WERI-Rb-1 (cell line): ENCODE results near the gene LRRC40.

Experiments
- DNase-seq: peaks from one replicate; pipeline ENCODE4 v3.0.0-alpha.2; 2020
- H3K27ac ChIP-seq: fragments of 250-450 bp; sonication (Bioruptor Pico); 2 replicates; pipeline ENCODE4 v1.5.1; 2020; ENCODE audit warnings: mild to moderate bottlenecking, moderate library complexity
- H3K27me3 ChIP-seq: fragments of 250-450 bp; sonication (Bioruptor Pico); 2 replicates; pipeline ENCODE4 v1.5.1; 2021; ENCODE audit warnings: mild to moderate bottlenecking, low read depth, moderate library complexity; ENCODE audit not compliant: insufficient read depth, severe bottlenecking
- H3K36me3 ChIP-seq: fragments of 250-450 bp; sonication (Bioruptor Pico); 2 replicates; pipeline ENCODE4 v1.5.1; 2020; ENCODE audit warnings: mild to moderate bottlenecking, moderate library complexity
- H3K4me3 ChIP-seq: 2 replicates; pipeline ENCODE4 v1.5.1; 2011; ENCODE audit warnings: low read depth, mild to moderate bottlenecking, control low read depth, low read length
- H3K9me3 ChIP-seq: fragments of 250-450 bp; sonication (Bioruptor Pico); 2 replicates; pipeline ENCODE4 v1.5.1; 2021; ENCODE audit warnings: mild to moderate bottlenecking, moderate library complexity; ENCODE audit not compliant: severe bottlenecking
- CTCF ChIP-seq: IDR thresholded peaks from 2 replicates; pipeline ENCODE4 v1.5.1; 2011; ENCODE audit warnings: low read depth, mild to moderate bottlenecking, control low read depth, inconsistent platforms, low read length

LRRC40 gene

GRCh38 chr1:70164350-70164749 is 41.0 kb downstream of the LRRC40 start:
- H3K9me3 ChIP-seq = no peaks in the 10 kb centered on the region
- no peaks in the 10 kb centered on the region; the same call in none of the 2 replicates for H3K36me3 ChIP-seq
- TF ChIP-seq CTCF = no peak
- H3K27ac ChIP-seq = no peak overlapping the region
- no peak overlapping the region for H3K4me3 ChIP-seq
- no peak for DNase-seq
- H3K27me3 ChIP-seq = no peaks in the 10 kb centered on the region

- TF ChIP-seq CTCF = no peak
- H3K36me3 ChIP-seq = no peaks in the 10 kb centered on the region
- DNase-seq = no peak
- no peak overlapping the region for H3K4me3 ChIP-seq
- H3K9me3 ChIP-seq = no peaks in the 10 kb centered on the region
- no peaks in the 10 kb centered on the region for H3K27me3 ChIP-seq
- no peak overlapping the region for H3K27ac ChIP-seq
These were observed 48.8 kb downstream of the LRRC40 start for GRCh38 chr1:70156529-70157120.

GRCh38 chr1:70153739-70154138 is 51.6 kb downstream of the LRRC40 start:
- no peaks in the 10 kb centered on the region for H3K27me3 ChIP-seq
- no peaks in the 10 kb centered on the region for H3K9me3 ChIP-seq
- no peak for TF ChIP-seq CTCF
- no peak overlapping the region for H3K4me3 ChIP-seq
- DNase-seq = no peak
- 0 out of 2 replicates have a peak, but pooled peaks cover 4% of the 10 kb centered on the region for H3K36me3 ChIP-seq
- H3K27ac ChIP-seq = no peak overlapping the region

- no peaks in the 10 kb centered on the region for H3K27me3 ChIP-seq
- no peaks in the 10 kb centered on the region for H3K9me3 ChIP-seq
- no peak for TF ChIP-seq CTCF
- no peak overlapping the region for H3K27ac ChIP-seq
- H3K36me3 ChIP-seq = 0 out of 2 replicates have a peak, but pooled peaks cover 4% of the 10 kb centered on the region
- no peak for DNase-seq
- H3K4me3 ChIP-seq = no peak overlapping the region
These were observed 54.9 kb downstream of the LRRC40 start for GRCh38 chr1:70150444-70150843.

- H3K36me3 ChIP-seq = peaks cover 4% of the 10 kb centered on the region; the same call in 1 of the 2 replicates
- no peak overlapping the region for H3K27ac ChIP-seq
- no peak for TF ChIP-seq CTCF
- DNase-seq = no peak
- no peak overlapping the region for H3K4me3 ChIP-seq
- H3K9me3 ChIP-seq = no peaks in the 10 kb centered on the region
- no peaks in the 10 kb centered on the region for H3K27me3 ChIP-seq
These were observed 58.9 kb downstream of the LRRC40 start for GRCh38 chr1:70146488-70146887.

- TF ChIP-seq CTCF = no peak
- H3K36me3 ChIP-seq = no peaks in the 10 kb centered on the region; the same call in 1 of the 2 replicates
- DNase-seq = no peak
These were observed 62.2 kb downstream of the LRRC40 start for GRCh38 chr1:70143048-70143659.

More at GRCh38 chr1:70143048-70143659, 62.2 kb downstream of the LRRC40 start:
- Histone ChIP-seq H3K4me3 (no peak overlapping the region), H3K9me3 (no peaks in the 10 kb centered on the region), H3K27me3 (no peaks in the 10 kb centered on the region), H3K27ac (no peak overlapping the region)
